22Rv1 (cell line): Measurements from ENCODE around the gene CRHR2.

Experiments used
- H3K27ac ChIP-seq: fragments of 450-650 bp; 2 replicates; pipeline ENCODE4 v1.5.1; 2017
- ZFX ChIP-seq: fragments of 450-650 bp; IDR thresholded peaks from 2 replicates; pipeline ENCODE4 v1.6.1; 2017; ENCODE audit warnings: antibody characterized with exemption, borderline replicate concordance
- TF ChIP-seq, protein P1 (sequence below): fragments of 450-650 bp; IDR thresholded peaks from 2 replicates; pipeline ENCODE4 v1.5.1; 2017; ENCODE audit warnings: mild to moderate bottlenecking

The CRHR2 gene

DNA sequence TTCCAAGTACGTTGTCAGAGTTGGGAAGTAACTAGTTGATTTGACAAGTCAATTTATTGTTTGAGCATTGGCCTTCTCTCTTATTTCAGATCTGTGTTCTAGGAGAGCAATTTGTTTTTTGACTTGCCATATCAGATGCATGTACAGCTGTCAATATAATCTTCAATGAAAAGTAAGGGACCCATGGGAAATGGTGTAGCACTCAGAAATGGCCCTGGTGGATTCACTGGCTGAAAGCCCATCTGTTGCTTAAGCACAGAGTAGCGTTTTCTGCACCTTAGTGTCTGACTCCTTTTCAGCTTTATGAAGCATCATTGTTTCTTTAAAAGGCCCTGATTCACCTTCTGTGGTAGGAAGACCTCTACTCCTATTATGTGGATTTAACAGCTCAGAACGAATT lies 77.4 kb downstream of the CRHR2 start:
- H3K27ac ChIP-seq: no peak overlapping the region
- no peak for TF ChIP-seq ZFX
- TF ChIP-seq, protein P1, sequence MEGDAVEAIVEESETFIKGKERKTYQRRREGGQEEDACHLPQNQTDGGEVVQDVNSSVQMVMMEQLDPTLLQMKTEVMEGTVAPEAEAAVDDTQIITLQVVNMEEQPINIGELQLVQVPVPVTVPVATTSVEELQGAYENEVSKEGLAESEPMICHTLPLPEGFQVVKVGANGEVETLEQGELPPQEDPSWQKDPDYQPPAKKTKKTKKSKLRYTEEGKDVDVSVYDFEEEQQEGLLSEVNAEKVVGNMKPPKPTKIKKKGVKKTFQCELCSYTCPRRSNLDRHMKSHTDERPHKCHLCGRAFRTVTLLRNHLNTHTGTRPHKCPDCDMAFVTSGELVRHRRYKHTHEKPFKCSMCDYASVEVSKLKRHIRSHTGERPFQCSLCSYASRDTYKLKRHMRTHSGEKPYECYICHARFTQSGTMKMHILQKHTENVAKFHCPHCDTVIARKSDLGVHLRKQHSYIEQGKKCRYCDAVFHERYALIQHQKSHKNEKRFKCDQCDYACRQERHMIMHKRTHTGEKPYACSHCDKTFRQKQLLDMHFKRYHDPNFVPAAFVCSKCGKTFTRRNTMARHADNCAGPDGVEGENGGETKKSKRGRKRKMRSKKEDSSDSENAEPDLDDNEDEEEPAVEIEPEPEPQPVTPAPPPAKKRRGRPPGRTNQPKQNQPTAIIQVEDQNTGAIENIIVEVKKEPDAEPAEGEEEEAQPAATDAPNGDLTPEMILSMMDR: no peak
